ENCODE data around the gene HPGDS.

DNA sequence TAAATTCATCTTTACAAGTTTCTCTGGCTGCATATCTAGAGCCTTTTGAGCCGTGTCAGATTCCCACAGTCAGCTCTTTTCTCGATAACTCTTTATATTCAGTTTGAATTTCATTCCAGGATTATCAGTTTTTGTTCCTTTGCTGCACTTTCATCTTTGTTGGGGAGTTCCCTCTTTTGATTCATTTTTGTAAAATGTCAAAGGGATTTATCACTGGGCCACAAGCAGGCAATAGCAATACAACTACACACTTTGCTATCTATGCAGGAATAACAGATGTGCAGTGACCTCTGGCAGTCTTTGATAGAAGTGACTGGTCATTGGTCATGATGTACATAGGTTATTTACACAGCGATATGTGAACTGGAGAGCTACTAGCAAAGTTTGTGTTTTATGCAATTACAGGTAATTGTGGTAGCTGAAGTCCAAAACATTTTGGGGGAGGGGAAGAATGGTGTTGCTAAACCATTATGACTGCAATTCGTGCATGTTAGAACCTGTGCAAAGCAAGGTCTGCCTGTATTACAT lies 43.8 kb downstream of the HPGDS start:
- no peak for TF ChIP-seq POLR2A (IDR thresholded peaks at IDR 0.05)
- TF ChIP-seq, protein P1, sequence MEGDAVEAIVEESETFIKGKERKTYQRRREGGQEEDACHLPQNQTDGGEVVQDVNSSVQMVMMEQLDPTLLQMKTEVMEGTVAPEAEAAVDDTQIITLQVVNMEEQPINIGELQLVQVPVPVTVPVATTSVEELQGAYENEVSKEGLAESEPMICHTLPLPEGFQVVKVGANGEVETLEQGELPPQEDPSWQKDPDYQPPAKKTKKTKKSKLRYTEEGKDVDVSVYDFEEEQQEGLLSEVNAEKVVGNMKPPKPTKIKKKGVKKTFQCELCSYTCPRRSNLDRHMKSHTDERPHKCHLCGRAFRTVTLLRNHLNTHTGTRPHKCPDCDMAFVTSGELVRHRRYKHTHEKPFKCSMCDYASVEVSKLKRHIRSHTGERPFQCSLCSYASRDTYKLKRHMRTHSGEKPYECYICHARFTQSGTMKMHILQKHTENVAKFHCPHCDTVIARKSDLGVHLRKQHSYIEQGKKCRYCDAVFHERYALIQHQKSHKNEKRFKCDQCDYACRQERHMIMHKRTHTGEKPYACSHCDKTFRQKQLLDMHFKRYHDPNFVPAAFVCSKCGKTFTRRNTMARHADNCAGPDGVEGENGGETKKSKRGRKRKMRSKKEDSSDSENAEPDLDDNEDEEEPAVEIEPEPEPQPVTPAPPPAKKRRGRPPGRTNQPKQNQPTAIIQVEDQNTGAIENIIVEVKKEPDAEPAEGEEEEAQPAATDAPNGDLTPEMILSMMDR (IDR thresholded peaks at IDR 0.05), result no peak
